Left cardiac atrium (tissue), 4 donors: Measurements from ENCODE around the gene WAC. TPM values are rescaled to one million over a fixed set of nuclear protein-coding genes. Genes with fewer than 3 reads are reported as not detected.
A peak's percentile ranks its signal among the peaks of the same experiment; 100 is the strongest.
"Not testable (repeated sequence)": the region's sequence is repeated elsewhere in the genome, so short reads cannot be mapped to it uniquely, and the experiment has no call there.

Experiments
- ATAC-seq, 2 donors: fragments of 200-7000 bp; cut with Tn5 transposase; one replicate each; pipeline ENCODE4 v1.9.1; 2020; ENCODE audit warnings: mild to moderate bottlenecking in 2 of 2, moderate library complexity in 2 of 2
- DNase-seq: peaks from one replicate; pipeline ENCODE4 v3.0.0-alpha.2; 2020
- intact Hi-C, 2 donors: fragments of 100-400 bp; cut with DNase I; formaldehyde crosslinking; loops; one replicate each; pipeline versions ENCODE4 v1.14.1 to v1.15.1; 2022 to 2023
- total RNA-seq, 2 donors: library from RNA; stranded (reverse); fragmentation: NEBNext Ultra II Directional; extraction: Animal tissue kit (Norgen Biotek cat#: 25700); gene quantifications; one replicate each; pipeline ENCODE4 v1.2.1, GENCODE V29; 2021
- donor health status: DM: no; HTN: yes; CAD: no.
- donor health status: DM: no; HTN: yes; CAD: no; lungs with severe emphysema.
- donor health status: DM: yes; HTN: yes; CAD: no.
- donor health status: Dilated cardiomyopathy.

The WAC gene
- total RNA-seq, 2 donors from 2014 or later, result 86.6 to 98.1 TPM

DNA sequence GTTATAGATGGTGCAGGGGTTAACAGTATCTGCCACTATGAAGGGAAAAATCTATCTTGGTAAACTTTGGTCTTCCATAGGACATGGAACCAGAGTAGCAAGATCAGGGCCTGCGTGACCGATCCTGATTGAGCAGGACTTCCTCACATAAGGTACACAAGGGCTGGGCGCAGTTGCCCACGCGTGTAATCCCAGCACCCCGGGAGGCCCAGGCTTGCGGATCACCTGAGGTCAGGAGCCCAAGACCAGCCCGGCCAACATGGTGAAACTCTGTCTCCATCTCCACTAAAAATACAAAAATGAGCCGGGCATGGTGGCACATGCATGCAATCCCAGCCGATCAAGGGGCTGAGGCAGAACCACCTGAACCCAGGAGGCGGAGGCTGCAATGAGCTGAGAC, 11.0 kb upstream of the WAC start:
- DNase-seq, ATAC-seq, intact Hi-C loops: not testable (repeated sequence)

DNA sequence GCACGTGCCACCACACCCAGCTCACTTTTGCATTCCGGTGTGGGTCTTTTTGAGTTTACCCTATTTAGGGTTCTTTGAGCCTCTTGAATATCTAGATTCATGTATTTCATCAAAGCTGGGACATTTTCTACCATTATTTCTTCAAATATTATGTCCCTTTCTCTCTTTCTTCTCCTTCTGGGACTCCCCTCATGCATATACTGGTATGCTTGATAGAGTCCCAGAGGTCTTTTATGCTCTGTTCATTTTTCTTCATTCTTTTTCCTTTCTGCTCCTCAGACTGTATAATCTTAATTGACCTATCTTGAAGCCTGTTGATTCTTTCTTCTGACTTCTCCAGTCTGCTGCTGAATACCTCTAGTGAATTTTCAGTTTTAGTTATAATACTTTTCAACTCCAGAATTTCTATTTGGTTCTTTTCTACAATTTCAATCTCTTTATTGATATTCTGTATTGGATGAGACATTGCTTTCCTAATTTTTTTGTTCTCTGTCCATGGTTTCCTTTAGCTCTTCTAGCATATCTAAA, 9.1 kb upstream of the WAC start:
- intact Hi-C loops, result no loop called here
- ATAC-seq (no peak), DNase-seq (no peak)

DNA sequence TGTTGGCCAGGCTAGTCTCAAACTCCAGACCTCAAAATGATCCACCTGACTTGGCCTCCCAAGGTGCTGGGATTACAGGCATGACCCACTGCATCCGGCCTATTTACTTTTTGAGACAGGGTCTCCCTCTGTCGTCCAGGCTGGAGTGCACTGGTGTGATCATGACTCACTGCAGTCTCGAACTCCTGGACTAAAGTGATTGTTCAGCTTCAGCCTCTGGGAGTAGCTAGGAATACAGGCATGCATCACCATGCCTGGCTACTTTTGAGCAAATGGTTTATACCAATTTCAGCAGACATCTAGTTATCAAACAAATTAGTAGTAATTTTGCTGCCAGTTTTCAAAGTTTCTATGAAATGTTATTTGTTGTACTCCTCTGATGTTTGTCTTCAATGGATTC, 2.2 kb upstream of the WAC start:
- intact Hi-C loops, result no loop called here
- no peak for DNase-seq
- ATAC-seq, result no peak

DNA sequence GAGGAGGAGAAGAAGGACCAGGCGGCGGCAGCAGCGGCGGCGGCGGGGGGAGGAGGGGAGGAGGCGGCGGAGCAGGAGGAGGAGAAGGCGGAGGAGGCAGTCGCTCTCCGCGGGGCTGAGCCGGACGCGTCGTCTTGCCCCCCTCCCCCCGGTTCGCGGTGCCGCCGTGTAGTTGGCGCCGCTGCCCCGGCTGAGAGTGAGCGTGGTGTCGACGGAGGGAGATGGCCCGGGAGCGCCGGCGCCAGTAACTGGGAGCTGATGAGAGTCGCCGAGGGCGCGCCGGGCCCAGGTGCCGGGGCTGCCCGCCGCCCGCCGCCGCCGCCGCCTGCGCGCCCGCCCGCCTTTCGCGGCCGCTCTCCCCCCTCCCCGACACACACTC, 257 bp downstream of the WAC start:
- no peak for DNase-seq
- peak in 1 of 2 donors; percentile 0 for ATAC-seq
- intact Hi-C loops, result no loop called here

DNA sequence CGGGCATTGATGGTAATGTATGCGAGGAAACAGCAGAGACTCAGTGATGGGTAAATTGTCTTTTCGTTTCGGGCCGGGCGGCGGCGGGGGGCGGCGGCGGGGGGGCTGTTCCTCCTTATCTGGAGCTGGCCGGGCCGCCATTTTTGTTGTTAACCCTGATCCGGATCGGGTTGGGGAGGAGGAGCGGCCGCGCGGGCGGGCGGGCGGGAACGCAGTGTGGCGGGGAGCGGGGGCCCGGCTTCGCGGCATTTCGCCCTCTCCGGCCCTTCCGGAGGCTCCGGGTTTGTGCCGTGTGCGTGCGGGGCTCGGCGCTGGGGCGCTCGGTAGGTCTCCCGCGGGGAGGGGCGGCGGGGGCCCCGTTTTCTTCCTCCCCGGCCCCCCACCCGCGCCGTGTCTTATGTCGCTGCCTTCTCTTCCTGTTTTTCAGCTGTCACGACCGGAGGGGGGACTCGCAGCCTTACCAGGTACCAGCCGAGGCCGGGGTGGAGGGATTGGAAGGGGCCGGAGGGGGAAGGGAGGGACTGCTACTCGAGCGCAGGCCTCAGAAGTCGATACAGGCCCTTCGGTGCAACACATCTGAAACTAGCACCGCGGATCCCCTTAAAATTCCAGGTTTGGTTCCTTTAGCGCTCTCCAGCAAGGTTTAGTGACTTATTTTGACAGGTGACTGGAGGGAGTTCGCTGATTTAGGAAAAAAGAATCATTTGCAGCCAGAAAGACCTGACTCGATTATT, 820 bp downstream of the WAC start:
- peak; percentile 82 for DNase-seq
- ATAC-seq, result peak; percentile 18 to 23
- intact Hi-C loops, result no loop called here

DNA sequence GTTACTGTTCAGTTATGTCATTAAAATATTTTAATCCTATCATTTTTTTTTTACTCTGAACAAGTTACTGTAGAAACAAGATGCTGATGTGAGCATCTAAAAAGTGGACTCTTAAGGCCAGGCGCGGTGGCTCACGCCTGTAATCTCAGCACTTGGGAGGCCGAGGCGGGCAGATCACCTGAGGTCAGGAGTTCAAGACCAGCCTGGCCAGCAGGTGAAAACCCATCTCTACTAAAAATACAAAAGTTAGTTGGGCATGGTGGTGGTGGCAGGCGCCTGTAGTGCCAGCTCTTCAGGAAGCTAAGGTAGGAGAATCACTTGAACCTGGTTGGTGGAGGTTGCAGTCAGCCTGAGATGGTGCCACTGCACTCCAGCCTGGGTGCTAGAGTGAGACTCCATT, 2.9 kb downstream of the WAC start:
- intact Hi-C loops, result no loop called here
- no peak for DNase-seq
- no peak for ATAC-seq

DNA sequence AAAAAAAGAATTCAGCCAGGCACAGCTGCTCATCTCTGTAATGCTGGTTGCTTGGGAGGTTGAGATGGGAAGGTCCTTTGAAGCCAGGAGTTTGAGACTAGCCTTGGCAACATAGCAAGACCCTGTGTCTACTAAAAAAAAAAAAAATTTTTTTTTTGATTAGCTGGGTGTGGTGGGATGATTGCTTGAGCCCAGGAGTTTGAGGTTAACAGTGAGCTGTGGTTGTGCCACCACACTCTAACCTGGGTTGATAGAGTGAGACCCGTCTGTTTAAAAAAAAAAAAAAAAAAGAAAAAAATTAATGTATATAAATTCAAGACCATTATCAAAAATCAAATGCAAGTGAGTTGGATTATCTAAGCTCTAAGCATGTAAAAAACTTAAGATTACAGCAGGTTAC, 5.7 kb downstream of the WAC start:
- ATAC-seq (no peak), DNase-seq (no peak)
- intact Hi-C loops, result no loop called here

DNA sequence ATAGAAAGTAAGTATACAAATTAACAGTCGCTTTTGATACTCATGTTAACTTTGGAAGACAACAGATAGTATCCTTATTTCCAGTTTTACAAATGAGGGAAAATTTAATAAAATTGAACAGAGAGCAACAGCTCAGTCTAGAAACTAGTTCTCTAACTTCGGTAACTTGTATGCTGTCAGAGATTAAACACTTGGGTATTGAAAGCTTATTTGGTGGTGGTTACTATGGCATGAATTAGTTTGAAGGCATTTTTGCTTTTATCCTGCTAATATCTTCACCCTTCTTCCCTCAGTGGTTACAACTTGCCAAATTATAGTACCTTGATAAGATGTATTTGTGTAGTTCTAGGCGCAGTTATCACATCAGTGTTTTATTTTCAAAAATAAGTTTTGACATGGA, 7.2 kb downstream of the WAC start:
- intact Hi-C loops, result no loop called here
- DNase-seq, result no peak
- ATAC-seq, result no peak

DNA sequence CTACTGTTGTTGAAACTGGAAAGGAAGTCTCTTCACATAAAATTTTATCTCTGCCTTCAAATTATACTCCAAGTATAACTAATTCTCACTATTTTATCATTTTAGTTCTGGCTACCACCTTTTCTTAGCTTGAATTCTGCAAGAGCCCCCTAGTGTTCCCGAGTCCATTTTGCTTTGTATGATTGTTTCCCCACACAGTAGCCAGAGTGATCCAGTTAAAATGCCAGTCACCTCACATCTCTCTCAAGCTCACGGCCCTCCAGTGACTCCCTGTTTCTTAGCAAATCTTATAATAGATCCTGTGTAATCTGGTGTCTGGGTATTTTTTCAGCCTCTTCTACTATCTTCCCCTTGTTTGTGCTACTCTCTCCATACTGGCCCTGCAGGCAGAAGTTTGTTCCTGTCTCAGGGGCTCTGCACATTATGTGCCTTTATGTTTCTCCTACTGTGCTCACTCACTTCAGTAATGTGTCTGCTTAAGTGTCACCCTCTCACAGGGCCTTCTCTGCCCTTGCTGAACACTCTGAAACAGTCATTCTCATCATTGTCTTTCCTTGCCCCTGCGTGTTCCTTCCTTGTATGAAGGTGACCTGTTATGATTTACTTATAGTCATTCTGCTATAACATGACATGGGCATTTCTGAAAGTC, 8.9 kb downstream of the WAC start:
- no peak for DNase-seq
- ATAC-seq, result no peak
- intact Hi-C loops, result no loop called here

DNA sequence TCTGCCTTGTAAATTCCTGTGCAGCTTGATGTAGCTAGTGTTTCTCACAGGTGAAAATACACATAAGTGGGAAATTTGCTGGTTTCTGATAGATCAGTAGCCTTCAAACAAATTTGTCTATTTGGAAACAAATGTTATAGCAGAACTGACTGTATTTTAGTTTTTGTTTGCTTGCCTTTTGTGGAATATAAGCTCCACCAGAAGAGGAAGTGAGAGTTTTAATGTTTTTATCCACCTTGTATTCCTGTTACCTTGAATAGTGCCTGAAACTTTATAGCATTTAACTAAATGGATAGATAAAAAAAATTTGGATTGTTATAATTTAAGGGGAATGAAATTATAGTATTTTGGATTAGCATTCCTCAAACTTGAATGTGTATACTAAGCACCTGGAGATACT, 9.8 kb downstream of the WAC start:
- no peak for ATAC-seq
- intact Hi-C loops, result no loop called here
- no peak for DNase-seq

DNA sequence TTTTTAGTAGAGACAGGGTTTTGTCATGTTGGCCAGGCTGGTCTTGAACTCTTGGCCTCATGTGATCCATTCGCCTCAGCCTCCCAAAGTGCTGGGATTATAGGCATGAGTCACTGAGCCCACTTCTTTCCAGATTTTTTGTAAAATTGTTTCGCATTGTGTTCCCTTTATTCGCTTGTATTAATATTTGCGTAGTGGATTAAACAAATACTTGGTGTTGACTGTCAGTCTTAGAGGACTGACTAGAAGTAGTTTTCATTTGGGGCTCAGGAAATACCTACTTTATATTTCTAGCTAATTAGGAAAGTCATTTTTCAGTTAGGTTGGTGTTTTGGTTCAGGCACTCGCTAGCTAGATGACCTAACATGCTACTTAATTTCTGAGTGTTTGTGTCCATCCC, 11.1 kb downstream of the WAC start:
- intact Hi-C loops, result no loop called here
- no peak for DNase-seq
- ATAC-seq, result no peak

DNA sequence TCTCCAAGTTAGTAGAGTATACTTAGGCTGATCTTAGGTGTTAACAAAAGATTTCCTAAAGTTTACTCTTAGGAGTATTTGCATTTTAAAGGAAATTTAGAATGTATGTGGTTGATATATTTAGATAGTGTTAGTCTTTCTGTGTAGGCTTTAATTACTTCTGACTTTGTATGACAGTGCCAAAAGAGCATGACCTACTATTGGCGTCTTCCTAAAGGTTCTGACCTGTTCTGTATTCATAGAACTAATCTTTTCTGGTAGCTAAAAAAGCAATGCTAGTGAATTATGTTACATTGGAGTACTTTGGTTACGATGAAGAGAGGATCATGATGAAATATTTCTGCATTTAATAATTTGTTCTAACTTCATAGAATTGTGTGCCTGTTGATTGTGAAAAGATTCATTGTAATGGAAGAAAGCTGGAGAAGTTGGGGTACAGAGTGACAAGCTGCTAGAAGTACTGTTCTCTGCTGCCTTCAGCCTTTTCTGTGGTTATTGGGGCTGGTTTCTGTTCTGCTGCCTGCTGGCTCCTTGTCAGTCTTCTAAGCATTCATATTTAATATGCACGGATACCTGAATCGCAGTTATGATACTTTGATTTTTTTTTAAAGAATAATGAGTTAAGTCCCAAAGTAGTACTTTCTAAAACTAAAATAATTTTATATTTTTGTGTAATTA, 13.2 kb downstream of the WAC start:
- DNase-seq (no peak), ATAC-seq (no peak)
- intact Hi-C loops, result no loop called here

DNA sequence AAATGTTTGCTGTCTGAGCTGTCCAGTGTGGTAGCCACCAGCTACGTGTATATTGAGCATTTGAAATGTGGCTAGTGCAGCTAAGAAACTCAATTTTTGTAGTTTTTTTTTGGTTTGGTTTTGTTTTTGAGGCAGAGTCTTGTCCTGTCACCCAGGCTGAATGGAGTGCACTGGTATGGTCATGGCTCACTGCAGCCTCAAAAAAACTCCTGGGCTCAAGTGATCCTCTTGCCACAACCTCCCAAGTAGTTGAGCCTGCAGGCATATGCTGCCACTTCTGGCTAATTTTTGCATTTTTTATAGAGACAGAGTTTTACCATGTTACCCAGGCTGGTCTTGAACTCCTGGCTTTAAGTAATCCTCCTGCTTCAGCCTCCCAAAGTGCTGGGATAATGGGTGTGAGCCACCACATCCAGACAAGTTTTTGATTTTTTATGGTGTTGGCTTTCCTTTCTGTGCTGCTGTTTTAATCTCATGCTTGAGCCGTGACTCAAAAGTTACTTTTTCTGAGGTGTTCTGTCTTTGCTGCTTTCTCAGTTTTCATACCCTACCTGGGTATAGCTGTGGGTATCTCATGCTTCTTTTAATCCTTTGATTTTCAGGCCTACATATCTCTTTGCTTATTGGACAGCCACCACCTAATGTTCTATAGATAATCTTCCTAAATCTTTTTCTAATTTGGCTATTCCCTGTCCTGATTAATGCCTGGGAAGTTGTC, 16.0 kb downstream of the WAC start:
- ATAC-seq, result no peak

DNA sequence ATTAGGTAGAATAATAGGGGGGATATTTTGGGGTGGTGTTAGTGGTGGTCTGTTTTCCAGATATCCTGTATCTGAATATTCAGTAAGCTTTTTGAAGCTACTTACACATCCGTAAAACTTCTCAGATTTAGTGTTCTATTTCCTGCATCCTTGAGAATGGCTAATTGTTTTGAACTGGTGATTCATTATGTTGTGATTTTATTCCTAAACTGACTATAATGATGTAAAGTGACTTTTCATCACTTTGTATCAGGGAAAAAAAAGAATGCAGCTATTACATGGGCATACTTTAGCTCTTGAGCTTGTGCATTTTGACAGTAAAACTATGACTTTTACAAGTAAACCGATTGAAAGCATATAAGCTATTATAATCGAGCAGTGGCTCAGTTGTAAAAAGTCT, 18.2 kb downstream of the WAC start:
- DNase-seq, result no peak
- intact Hi-C loops, result no loop called here
- no peak for ATAC-seq

More for the DNA sequence above, 16.0 kb downstream of the WAC start:
- no peak for DNase-seq
- intact Hi-C loops, result no loop called here

DNA sequence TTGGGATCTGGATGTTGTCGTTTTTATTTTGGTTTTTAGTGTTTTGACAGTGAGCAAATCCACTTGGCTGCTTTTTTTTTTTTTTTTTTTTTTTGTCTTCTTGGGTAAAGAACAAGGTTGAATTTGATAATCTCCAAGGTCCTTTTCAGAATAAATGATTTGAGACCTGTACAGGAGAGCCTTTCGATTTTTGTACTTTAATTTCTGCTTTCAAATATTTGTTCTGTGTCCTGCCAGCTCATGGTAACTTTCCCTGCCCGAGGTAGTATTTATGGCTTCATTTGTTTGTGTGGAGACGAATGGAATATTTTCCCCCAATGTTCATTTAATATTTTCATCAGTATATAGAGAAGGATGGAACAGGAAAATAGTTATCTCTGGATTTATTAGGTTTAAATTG, 19.9 kb downstream of the WAC start:
- intact Hi-C loops, result no loop called here
- no peak for ATAC-seq
- no peak for DNase-seq

DNA sequence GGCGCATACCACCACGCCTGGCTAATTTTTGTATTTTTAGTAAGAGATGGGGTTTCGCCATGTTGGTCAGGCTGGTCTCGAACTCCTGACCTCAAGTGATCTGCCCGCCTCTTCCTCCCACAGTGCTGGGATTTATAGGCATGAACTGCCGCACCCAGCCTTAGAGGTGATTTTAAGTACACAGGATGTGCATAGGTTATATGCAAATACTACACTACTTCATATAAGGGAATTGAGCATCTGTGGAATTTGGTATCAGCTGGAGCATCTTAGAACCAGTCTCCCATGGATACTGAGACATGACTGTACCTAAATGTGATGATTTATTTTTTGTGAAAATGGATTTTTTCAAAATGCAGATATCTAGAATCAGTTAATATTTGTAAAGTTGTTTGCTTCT, 21.1 kb downstream of the WAC start:
- intact Hi-C loops, result no loop called here
- no peak for DNase-seq
- no peak for ATAC-seq

DNA sequence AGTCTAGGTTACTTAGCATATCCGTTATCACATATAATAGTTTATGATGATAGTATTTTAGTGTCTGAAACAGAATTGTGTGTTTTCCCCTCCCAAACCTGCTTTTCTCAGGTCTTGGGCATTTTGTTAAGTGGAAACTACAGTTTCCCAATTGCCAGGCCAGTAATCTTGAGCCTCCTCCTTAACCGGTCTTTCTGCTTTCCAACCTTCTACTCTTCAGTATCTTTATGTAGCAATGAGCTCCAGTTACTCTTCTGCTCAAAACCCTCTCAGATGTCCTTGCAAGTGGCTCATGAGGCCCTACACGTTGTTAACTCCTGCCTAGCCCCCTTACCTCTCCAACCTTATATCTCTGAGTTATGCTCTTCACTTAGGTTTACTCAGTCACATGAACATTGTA, 22.0 kb downstream of the WAC start:
- intact Hi-C loops, result no loop called here
- DNase-seq (no peak), ATAC-seq (no peak)

DNA sequence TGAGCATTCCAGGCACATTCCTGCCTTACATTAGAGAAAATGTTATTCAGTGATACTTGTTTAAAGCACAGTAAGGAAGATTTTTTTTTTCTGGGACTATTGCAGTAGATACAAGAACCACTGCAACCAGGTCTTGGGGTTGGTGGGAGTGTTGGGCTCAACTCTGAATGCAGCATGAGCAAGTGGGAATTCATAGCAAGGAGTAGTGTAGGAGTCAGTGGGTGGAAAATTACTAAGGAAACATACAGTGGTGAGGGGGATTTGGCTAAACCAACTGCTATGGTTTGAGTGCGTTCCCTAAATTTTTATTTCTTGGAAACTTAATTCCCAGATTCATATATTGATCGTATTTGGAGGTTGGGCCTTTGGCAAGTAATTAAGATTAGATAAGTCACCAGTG, 22.4 kb downstream of the WAC start:
- intact Hi-C loops, result no loop called here
- ATAC-seq (no peak), DNase-seq (no peak)

DNA sequence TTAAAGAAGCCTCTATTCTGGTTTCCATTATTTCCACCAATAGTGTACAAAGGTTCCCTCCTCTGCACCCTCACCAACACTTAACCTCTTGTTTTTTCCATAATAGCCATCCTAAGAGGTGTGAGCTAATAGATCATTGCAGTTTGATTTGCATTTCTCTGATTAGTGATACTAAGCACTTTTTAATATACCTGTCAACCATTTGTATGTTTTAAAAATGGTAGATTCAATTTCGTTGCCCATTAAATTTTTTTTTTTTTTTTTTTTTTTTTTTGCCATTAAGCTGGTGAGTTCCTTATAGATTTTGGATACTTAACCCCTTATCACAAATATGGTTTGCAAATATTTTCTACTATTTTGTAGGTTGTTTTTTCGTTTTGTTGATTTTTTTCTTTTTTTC, 23.2 kb downstream of the WAC start:
- DNase-seq (no peak), ATAC-seq (no peak)
- intact Hi-C loops, result no loop called here

DNA sequence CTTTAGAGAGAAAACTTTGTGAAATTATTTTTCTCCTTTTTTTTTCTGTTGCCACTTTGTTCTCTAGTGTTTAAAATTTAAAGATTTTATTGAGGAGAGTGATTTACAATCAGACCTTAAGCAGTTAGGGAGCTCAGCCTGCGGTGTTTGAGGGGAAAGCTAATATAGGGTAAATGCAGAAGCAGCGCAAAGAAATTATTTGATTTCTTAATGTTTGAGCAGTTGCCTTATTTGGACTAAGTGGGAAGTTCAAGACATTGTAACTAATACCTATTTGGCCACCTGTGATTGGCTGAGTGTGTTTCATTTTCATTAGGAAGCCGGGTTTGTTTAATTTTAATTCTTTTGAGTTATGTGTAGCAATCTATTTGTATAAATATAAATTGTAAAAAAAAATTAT, 25.3 kb downstream of the WAC start:
- no peak for DNase-seq
- ATAC-seq, result no peak
- intact Hi-C loops, result no loop called here
